ENCODE measurements around the gene RCAN2. TPM values are rescaled to one million over a fixed set of nuclear protein-coding genes. Genes with fewer than 3 reads are reported as not detected.

The RCAN2 gene
- total RNA-seq, 1 donor from 2014 or later = 3.6 TPM

DNA sequence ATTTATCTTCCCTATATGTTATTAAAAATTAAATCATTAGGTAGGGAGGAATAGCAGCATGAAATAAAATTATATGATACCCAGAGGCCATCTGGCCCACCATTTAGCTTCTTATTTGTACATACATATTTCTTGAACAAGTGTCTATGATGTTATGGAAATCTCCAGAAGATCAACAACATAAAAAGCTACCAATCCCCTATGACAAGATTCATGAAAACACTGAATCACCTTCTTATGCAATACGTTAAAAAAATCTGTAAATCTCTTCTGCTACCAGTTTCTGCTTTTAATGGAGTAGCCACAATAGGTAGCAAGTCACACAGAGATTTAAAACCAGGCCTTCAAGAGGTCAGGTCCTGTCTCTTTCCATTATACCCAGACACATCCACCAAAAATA lies 194.7 kb downstream of the RCAN2 start:
- no peak for DNase-seq (ENCODE audit: low read depth, low spot score)
- Mint-ChIP-seq H3K36me3 (ENCODE audit: low read depth) (no peaks in the 10 kb centered on the region), H3K9me3 (no peaks in the 10 kb centered on the region), H3K4me3 (no peak overlapping the region), H3K27ac (ENCODE audit: unreplicated experiment) (no peak overlapping the region), H3K27me3 (ENCODE audit: low read depth) (peaks cover 2% of the 10 kb centered on the region), H3K4me1 (no peaks in the 10 kb centered on the region)
- no peak for TF ChIP-seq CTCF (conservative IDR thresholded peaks at IDR 0.05)

DNA sequence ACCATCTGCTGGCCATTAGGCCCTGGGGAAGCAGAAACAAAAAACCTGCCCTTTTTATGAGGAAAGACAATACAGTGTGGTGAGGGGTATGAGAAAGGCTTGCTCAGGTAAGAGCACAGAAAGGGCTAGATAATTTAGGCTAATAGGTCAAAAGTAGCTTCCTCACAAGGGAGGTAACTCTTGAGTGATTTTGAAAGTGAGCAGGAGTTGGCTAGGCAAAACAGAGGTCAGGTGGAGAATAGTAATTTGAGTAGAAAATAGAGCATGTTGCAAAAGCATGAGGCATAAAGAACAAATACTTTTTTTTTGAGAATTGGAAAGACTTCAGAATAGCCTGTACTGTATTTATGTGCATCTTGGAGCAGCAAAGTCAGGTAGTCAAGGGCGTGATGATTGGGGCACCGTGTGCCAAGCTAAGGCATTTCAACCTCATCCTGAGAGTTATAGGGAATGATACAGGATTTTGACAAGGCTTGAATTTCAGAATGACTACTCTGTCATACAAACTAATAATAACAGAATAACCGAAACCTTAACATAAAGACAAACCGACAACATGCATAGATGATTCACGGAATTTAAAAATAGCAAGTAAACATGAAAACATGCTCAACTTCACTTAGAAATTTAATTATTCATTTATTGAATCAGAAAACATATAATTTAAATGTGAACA lies 197.5 kb downstream of the RCAN2 start:
- H3K27me3 Mint-ChIP-seq (ENCODE audit: low read depth) = no peaks in the 10 kb centered on the region
- no peak for TF ChIP-seq CTCF (conservative IDR thresholded peaks at IDR 0.05)
- H3K27ac Mint-ChIP-seq (ENCODE audit: unreplicated experiment) = no peak overlapping the region
- H3K9me3 Mint-ChIP-seq = no peaks in the 10 kb centered on the region
- no peaks in the 10 kb centered on the region for H3K4me1 Mint-ChIP-seq
- H3K36me3 Mint-ChIP-seq (ENCODE audit: low read depth) = no peaks in the 10 kb centered on the region
- DNase-seq (ENCODE audit: low read depth, low spot score) = no peak
- H3K4me3 Mint-ChIP-seq = no peak overlapping the region

GRCh38 chr6:46291880-46292279 lies 199.4 kb downstream of the RCAN2 start:
- Mint-ChIP-seq H3K4me3 (no peak overlapping the region), H3K27me3 (ENCODE audit: low read depth) (no peaks in the 10 kb centered on the region)

DNA sequence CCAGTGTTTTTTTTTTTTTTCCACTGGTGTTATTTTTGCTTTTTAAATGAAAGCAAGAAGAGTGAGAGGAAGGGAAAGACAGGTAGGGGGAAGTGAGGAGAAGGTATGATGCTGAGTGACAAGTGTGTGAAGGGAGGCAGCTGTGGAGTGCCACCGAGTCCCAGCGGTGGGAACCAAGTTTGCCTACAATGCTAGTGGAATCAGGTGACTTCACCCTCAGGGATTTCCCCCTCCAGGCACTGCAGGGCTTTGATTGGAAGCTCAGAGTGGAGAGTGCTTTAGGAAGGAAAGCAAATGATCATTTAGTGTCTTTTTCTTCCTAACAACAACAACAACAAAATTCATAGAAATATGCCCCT lies 200.0 kb downstream of the RCAN2 start:
- H3K27me3 Mint-ChIP-seq (ENCODE audit: low read depth) = no peaks in the 10 kb centered on the region
- DNase-seq (ENCODE audit: low read depth, low spot score) = no peak
- H3K9me3 Mint-ChIP-seq = no peaks in the 10 kb centered on the region
- H3K27ac Mint-ChIP-seq (ENCODE audit: unreplicated experiment) = no peak overlapping the region
- H3K36me3 Mint-ChIP-seq (ENCODE audit: low read depth) = no peaks in the 10 kb centered on the region
- TF ChIP-seq CTCF (conservative IDR thresholded peaks at IDR 0.05) = no peak
- H3K4me3 Mint-ChIP-seq = no peak overlapping the region
- no peaks in the 10 kb centered on the region for H3K4me1 Mint-ChIP-seq

More at GRCh38 chr6:46291880-46292279, 199.4 kb downstream of the RCAN2 start:
- Mint-ChIP-seq H3K4me1 (no peaks in the 10 kb centered on the region), H3K27ac (ENCODE audit: unreplicated experiment) (no peak overlapping the region), H3K9me3 (no peaks in the 10 kb centered on the region), H3K36me3 (ENCODE audit: low read depth) (no peaks in the 10 kb centered on the region)
- no peak for DNase-seq (ENCODE audit: low read depth, low spot score)
- no peak for TF ChIP-seq CTCF (conservative IDR thresholded peaks at IDR 0.05)

DNA sequence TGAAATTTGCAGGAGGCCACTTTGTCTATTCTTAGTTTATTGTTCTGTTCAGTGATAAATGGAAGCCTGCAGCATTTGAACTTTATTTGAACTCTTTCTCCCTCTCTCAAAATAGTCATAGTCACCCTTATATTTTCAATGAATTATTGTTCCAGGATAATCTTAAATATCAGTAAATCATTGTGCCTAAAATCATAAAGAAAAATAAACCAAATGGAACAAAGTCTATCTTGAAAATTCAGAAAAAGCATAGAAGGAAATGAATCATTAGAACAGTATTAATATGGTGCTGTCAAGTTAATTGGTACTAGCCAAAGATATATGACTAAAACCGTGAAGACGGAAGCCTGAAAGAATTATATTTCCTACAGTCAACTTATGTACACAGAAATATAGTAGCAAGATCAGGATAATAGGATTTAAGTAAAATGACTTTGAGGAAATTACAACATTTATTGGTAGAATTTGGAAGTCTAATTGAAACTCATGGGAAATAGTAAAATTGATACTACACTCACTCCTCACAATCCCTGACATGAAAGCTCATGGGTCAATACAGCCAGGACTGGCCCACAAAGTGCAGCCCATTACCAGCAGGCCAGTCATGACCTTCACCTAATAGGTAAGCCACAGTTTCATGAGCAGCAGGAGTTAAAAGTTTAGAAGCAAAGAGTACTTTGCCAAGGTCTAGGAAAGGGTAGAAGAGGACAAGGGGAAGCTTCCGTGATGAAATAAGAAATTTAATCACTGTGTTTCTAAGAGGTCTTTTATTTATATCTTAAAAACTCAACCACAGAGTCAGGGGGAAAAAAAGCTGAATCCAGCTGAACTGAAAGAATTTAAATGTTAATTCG lies 200.6 kb downstream of the RCAN2 start:
- H3K27ac Mint-ChIP-seq (ENCODE audit: unreplicated experiment) = no peak overlapping the region
- H3K9me3 Mint-ChIP-seq = no peaks in the 10 kb centered on the region
- TF ChIP-seq CTCF (conservative IDR thresholded peaks at IDR 0.05) = no peak
- H3K4me3 Mint-ChIP-seq = no peak overlapping the region
- no peaks in the 10 kb centered on the region for H3K36me3 Mint-ChIP-seq (ENCODE audit: low read depth)
- no peaks in the 10 kb centered on the region for H3K27me3 Mint-ChIP-seq (ENCODE audit: low read depth)
- DNase-seq (ENCODE audit: low read depth, low spot score) = no peak
- H3K4me1 Mint-ChIP-seq = no peaks in the 10 kb centered on the region
